HG02571 (cell line): ENCODE measurements around the gene PPM1M.

ENCODE experiments used
- ATAC-seq: cut with Tn5 transposase; IDR thresholded peaks from one replicate; pipeline ENCODE4 v1.9.1; 2021; ENCODE audit warnings: mild to moderate bottlenecking, moderate library complexity; ENCODE audit not compliant: unreplicated experiment

PPM1M gene

GRCh38 chr3:52245322-52246263 is at the start of gene PPM1M:
TSS of gene PPM1M (plus strand) at chr3:52245759. CDS start at chr3:52245825, 66 bp downstream.
- no peak for ATAC-seq

- ATAC-seq: no peak
Measured at GRCh38 chr3:52195823-52196331, 49.7 kb upstream of the PPM1M start.

- ATAC-seq: no peak
Measured at GRCh38 chr3:52196977-52197376, 48.6 kb upstream of the PPM1M start.

- no peak for ATAC-seq
Measured at GRCh38 chr3:52197499-52197841, 48.1 kb upstream of the PPM1M start.

GRCh38 chr3:52197842-52198625 is 47.5 kb upstream of the PPM1M start, which contains the start of gene ALAS1:
TSS of gene ALAS1 (plus strand) at chr3:52198160. CDS start at chr3:52199242, 1,082 bp downstream.
- peak; percentile 68 for ATAC-seq

GRCh38 chr3:52198643-52199608 is 46.6 kb upstream of the PPM1M start:
- ATAC-seq: no peak

DNA sequence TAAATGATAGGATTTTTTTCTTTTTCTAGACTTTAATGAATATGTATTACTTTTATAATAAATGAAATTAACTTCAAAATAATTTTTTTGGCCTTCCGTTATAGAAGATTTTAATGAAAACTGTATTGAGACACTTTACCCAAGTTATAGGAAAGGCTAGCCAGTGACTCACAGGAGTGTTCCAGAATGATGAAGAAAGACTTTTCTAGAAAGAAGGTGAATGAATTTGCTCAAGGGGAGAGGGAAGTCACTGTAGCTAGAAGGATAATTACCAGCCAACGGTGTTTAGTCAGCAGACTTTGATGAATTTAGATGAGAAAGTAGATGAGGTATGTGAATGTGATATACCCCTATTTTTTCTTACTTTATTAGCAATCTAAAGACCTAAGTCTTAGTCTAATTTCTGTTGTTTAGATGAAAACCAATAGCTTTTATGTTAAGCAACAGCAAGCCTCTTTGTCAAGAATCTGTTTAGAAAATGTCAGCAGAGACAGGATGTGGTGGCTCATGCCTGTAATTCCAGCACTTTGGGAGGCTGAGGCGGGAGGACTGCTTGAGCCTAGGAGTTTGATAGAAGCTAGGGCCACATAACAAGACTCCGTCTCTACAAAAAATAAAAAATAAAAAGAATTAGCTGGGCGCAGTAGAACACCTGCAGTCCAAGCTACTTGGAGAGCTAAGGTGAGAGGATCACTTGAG is 44.4 kb upstream of the PPM1M start:
- no peak for ATAC-seq

- ATAC-seq: no peak
Measured at GRCh38 chr3:52202384-52203077, 43.0 kb upstream of the PPM1M start.

DNA sequence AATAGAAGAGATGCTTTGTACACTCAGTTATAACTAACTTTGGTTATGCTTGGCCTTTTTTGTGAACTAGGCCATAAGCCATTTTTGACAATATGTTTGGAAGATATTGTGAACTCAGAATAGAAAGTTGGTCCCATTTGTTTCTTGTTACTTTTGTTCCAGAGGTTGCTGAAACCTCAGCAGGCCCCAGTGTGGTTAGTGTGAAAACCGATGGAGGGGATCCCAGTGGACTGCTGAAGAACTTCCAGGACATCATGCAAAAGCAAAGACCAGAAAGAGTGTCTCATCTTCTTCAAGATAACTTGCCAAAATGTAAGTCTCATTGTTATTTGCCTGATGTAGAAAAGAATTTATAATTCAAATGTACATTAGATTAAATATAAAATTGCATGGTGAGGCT is 41.9 kb upstream of the PPM1M start:
- no peak for ATAC-seq

DNA sequence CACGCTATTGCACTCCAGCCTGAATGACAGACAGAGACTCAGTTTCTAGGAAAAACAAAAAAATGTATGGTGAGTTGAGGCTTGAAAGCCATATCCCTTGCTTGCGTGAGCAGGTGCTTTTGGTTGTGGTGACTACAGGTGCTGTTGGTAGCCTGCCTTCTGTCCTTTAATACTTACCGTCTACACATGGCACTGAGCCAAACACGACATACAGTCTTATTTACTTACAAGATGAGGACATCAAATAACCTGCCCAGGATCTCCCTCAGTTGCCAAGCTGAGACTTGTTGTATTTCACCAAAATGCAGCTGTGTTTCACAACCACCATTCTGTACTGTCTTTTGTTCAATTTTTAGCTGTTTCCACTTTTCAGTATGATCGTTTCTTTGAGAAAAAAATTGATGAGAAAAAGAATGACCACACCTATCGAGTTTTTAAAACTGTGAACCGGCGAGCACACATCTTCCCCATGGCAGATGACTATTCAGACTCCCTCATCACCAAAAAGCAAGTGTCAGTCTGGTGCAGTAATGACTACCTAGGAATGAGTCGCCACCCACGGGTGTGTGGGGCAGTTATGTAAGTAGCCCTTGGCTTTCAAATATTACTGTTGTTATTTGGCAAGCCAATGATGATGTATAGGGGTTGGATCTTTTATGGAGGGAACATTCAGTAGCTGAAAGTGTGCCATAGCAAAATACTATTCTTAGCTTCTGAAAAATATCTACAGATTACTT is 41.1 kb upstream of the PPM1M start:
- no peak for ATAC-seq

GRCh38 chr3:52205727-52206372 is 39.7 kb upstream of the PPM1M start:
- ATAC-seq: no peak

DNA sequence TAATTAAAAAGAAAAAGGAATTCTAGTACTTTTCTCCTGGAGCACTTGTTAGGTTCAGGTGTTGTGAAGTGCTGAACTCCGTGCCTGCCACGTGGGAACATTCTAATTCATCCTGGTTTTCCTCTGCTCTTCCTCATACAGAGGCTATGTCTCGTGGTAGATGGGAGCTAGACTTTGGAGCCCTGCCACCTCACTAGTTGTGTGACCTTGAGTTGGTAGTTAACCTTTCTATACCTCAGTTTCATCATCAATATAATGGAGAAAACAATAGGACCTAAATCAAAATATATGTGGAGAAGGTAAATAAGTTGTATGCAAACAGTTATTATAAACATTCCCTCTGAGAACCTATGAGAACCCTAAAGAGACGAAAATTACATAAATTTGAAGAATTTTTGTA is 37.0 kb upstream of the PPM1M start:
- no peak for ATAC-seq

GRCh38 chr3:52210037-52210436 is 35.5 kb upstream of the PPM1M start:
- ATAC-seq: no peak

- no peak for ATAC-seq
Measured at GRCh38 chr3:52210550-52211046, 35.0 kb upstream of the PPM1M start.

- ATAC-seq: no peak
Measured at GRCh38 chr3:52211268-52211891, 34.2 kb upstream of the PPM1M start.

DNA sequence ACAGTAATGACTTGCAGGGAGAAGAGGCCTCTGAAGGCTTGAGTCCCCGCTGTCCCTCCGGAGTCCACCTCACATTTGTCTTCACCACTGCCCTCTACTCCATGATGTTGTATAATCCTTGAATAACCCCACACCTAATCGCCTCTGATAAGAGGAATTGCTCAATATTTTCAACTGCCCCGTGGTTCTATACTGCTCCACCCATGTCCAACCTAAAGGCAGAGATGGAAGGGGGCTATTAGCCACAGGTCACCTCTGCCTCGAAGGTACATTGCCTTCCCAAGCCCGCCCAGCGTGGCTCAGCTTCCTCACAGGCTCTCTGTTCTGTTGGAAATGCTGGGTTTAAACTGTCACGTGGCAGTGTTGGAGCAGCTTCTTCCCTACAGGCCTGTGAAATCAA is 32.6 kb upstream of the PPM1M start:
- no peak for ATAC-seq

DNA sequence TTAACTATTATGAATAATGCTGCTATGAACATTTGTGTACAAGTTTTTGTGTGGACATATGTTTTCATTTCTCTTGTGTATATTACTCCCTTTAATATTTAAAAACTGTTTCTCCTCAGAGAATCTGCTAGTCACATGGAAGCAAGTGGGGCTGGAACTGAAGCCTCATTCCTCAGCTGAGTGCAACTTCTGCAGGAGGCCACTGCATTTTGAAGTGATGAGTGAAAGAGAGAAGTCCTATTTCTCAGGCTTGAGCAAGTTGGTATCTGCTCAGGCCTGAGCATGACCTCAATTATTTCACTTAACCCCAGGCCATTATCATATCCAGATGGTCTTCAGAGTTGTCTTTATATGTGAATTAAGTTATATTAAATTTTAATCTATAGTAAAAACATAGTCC is 31.7 kb upstream of the PPM1M start:
- no peak for ATAC-seq

GRCh38 chr3:52215351-52215750 is 30.2 kb upstream of the PPM1M start:
- no peak for ATAC-seq
